Measurements from ENCODE around the gene SCN8A. TPM values are rescaled to one million over a fixed set of nuclear protein-coding genes. Genes with fewer than 3 reads are reported as not detected.
A peak's percentile ranks its signal among the peaks of the same experiment; 100 is the strongest.

Gene SCN8A
- total RNA-seq, 1 donor = 33.7 TPM

DNA sequence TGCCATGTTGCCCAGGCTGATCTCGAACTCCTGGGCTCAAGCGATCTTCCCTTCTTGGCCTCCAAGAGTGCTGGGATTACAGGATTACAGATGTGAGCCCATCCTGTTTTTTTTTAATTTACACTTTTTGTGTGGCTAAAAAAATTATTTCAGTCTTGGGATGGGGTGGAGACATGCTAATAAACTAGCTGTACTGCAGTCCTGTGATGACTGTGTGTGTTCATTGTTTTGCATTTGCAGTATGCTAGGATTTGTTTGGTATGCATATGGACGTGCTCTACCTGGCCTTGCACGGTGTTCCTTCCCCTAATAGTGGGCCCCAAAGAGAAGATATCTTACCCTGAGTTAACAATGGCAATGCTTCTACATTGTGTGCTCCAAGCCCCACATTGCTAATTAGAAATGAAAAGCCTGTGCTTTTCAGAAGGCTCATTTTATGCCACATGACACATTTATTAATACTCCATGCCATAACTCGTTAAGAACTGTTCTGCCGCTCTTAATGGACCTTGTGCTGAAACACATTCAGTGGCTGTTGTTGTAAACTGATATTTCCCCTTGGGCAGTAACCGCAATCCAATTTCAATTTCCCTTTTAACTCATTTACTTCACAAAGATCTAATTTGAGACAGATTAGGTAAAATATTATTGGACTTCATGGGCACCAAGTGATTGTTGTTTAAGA is 86.4 kb downstream of the SCN8A start:
- H3K4me3 ChIP-seq (ENCODE audit: low read depth, low read length) = no peak overlapping the region
- DNase-seq (ENCODE audit: low read depth) = no peak
- TF ChIP-seq, protein P1, sequence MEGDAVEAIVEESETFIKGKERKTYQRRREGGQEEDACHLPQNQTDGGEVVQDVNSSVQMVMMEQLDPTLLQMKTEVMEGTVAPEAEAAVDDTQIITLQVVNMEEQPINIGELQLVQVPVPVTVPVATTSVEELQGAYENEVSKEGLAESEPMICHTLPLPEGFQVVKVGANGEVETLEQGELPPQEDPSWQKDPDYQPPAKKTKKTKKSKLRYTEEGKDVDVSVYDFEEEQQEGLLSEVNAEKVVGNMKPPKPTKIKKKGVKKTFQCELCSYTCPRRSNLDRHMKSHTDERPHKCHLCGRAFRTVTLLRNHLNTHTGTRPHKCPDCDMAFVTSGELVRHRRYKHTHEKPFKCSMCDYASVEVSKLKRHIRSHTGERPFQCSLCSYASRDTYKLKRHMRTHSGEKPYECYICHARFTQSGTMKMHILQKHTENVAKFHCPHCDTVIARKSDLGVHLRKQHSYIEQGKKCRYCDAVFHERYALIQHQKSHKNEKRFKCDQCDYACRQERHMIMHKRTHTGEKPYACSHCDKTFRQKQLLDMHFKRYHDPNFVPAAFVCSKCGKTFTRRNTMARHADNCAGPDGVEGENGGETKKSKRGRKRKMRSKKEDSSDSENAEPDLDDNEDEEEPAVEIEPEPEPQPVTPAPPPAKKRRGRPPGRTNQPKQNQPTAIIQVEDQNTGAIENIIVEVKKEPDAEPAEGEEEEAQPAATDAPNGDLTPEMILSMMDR (IDR thresholded peaks at IDR 0.05; ENCODE audit: insufficient read depth, low read depth, low read length) = no peak

GRCh38 chr12:51678086-51678724 is 87.2 kb downstream of the SCN8A start:
- peak; percentile 54 for DNase-seq (ENCODE audit: low read depth)
- TF ChIP-seq, protein P1 (IDR thresholded peaks at IDR 0.05; ENCODE audit: insufficient read depth, low read depth, low read length) = peak; percentile 82

GRCh38 chr12:51682981-51683380 is 91.9 kb downstream of the SCN8A start:
- no peak for DNase-seq (ENCODE audit: low read depth)
- no peak overlapping the region for H3K4me3 ChIP-seq (ENCODE audit: low read depth, low read length)
- TF ChIP-seq, protein P1 (IDR thresholded peaks at IDR 0.05; ENCODE audit: insufficient read depth, low read depth, low read length) = no peak

More at GRCh38 chr12:51678086-51678724, 87.2 kb downstream of the SCN8A start:
- no peak overlapping the region for H3K4me3 ChIP-seq (ENCODE audit: low read depth, low read length)

DNA sequence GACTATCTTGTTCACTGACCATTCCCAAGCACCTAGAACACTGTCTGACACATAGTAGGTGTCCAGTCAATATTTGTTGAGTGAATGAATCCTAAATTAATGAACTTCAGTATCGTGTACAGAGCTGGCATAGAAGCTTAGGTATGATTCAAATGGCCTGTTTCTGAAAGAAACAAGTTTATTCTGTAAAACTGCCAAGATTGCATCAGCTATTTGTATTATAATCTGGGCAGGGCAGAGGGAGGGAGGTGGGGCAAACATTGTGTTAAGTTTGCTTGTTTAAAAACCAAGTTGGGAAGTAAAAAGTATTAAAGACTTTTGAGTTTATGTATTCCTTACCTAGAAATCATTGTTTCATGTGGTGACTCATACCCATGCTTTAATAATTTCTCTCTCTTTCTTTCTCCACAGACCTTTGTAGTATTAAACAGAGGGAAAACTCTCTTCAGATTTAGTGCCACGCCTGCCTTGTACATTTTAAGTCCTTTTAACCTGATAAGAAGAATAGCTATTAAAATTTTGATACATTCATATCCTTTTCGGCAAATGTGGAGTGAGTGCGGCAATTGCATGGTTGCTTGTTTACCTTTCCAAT is 92.8 kb downstream of the SCN8A start:
- TF ChIP-seq, protein P1 (IDR thresholded peaks at IDR 0.05; ENCODE audit: insufficient read depth, low read depth, low read length) = no peak

DNA sequence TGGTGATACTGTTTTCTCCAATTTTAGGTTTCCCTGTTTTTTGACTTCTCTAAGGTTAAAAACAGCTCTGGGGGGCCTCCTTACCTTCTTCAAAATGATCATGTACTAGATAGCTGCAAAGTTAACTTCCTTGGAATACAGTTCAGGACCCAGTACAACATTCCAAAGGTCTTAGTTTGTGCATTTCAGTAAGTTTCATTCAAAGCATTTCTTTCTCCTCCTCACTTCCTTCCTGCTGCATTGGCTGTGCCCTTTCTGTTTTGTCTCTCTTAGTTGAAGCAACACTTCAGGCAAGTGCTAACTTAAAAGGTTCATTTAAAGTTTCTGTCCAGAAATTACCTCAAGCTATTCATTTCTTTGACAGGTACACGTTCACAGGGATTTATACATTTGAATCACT is 95.7 kb downstream of the SCN8A start:
- TF ChIP-seq, protein P1 (IDR thresholded peaks at IDR 0.05; ENCODE audit: insufficient read depth, low read depth, low read length) = no peak
- DNase-seq (ENCODE audit: low read depth) = no peak
- H3K4me3 ChIP-seq (ENCODE audit: low read depth, low read length) = no peak overlapping the region

More for the DNA sequence above, 92.8 kb downstream of the SCN8A start:
- H3K4me3 ChIP-seq (ENCODE audit: low read depth, low read length) = no peak overlapping the region
- DNase-seq (ENCODE audit: low read depth) = peak; percentile 45

DNA sequence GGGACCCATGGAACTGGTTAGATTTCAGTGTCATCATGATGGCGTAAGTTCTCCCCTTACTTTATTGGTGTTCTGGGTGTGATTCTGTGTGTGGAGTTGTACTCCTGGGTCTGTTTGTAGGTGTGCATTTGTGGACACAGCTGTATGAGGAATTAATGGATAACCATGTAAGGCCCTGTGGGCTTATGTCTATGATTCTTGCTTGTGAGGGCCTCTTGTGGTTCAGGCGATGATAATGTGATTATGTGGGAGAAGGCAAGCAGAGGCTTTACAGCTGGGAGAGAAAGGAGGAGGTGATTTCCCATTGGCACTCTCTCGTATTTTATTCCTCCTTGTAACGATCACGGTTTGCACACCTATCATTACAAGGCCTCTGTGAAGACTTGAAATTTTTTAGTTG is 96.1 kb downstream of the SCN8A start:
- DNase-seq (ENCODE audit: low read depth) = no peak
- no peak overlapping the region for H3K4me3 ChIP-seq (ENCODE audit: low read depth, low read length)
- TF ChIP-seq, protein P1 (IDR thresholded peaks at IDR 0.05; ENCODE audit: insufficient read depth, low read depth, low read length) = no peak

All from fibroblast of villous mesenchyme (primary cell).